Measurements from ENCODE around the gene PARD3. TPM values are rescaled to one million over a fixed set of nuclear protein-coding genes. Genes with fewer than 3 reads are reported as not detected.

PARD3 gene
- total RNA-seq, 1 donor from 2014 or later = 51.2 TPM

DNA sequence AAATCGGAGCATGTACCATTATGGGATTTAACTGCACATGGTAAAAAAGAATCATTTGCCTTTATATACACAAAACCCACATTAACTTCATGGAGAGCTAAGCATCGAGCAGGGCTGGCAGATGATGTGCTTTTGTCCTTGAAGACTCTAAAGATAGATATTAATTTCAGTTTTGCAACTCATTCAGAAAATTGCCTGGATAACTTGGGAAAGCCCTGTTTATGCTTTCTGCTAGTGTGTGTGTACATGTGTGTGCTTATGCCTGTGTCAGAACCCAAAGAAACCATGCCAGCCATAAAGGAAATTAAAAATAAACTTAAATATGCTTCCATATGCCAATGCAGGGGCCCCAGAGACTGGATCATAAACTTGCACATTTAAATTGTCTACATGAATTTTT, 640.0 kb downstream of the PARD3 start:
- no peak overlapping the region for H3K4me3 Mint-ChIP-seq
- DNase-seq (ENCODE audit: low read depth, low spot score) = no peak
- H3K36me3 Mint-ChIP-seq (ENCODE audit: low read depth) = peaks cover 12% of the 10 kb centered on the region
- H3K4me1 Mint-ChIP-seq = peaks cover 41% of the 10 kb centered on the region
- H3K27me3 Mint-ChIP-seq (ENCODE audit: low read depth) = no peaks in the 10 kb centered on the region
- H3K27ac Mint-ChIP-seq (ENCODE audit: unreplicated experiment) = no peak overlapping the region
- TF ChIP-seq, protein P1, sequence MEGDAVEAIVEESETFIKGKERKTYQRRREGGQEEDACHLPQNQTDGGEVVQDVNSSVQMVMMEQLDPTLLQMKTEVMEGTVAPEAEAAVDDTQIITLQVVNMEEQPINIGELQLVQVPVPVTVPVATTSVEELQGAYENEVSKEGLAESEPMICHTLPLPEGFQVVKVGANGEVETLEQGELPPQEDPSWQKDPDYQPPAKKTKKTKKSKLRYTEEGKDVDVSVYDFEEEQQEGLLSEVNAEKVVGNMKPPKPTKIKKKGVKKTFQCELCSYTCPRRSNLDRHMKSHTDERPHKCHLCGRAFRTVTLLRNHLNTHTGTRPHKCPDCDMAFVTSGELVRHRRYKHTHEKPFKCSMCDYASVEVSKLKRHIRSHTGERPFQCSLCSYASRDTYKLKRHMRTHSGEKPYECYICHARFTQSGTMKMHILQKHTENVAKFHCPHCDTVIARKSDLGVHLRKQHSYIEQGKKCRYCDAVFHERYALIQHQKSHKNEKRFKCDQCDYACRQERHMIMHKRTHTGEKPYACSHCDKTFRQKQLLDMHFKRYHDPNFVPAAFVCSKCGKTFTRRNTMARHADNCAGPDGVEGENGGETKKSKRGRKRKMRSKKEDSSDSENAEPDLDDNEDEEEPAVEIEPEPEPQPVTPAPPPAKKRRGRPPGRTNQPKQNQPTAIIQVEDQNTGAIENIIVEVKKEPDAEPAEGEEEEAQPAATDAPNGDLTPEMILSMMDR (conservative IDR thresholded peaks at IDR 0.05) = no peak
- no peaks in the 10 kb centered on the region for H3K9me3 Mint-ChIP-seq

DNA sequence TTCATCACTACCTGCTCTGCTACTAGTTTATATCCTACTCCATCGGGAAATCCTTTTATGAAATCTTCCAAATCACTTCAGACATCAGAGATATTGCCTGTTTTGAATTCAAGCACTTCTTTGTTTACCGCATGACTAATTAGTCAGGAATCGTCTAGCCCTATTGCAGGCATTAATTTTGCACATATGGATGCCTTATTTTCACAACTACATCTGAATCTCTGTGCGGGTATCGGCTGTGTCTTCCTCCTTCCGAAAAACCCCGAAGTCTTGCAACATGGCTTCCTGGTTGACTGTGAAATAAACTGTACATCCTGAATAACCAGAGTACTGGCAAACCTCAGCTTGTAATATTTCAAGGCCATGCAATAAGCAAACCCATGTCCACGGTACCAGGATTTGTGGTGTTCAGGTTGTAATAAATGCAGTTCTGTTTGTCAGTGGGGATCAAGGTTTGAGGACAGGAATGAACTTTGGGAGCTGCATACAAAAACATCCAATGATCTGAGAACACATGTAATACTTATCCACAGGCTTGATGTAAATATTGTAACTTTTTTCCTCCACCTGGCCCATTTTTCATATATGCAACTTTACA, 642.1 kb downstream of the PARD3 start:
- peaks cover 36% of the 10 kb centered on the region for H3K4me1 Mint-ChIP-seq
- no peak overlapping the region for H3K27ac Mint-ChIP-seq (ENCODE audit: unreplicated experiment)
- H3K4me3 Mint-ChIP-seq = no peak overlapping the region
- no peaks in the 10 kb centered on the region for H3K9me3 Mint-ChIP-seq
- DNase-seq (ENCODE audit: low read depth, low spot score) = no peak
- H3K27me3 Mint-ChIP-seq (ENCODE audit: low read depth) = no peaks in the 10 kb centered on the region
- TF ChIP-seq, protein P1 (conservative IDR thresholded peaks at IDR 0.05) = no peak
- peaks cover 16% of the 10 kb centered on the region for H3K36me3 Mint-ChIP-seq (ENCODE audit: low read depth)

- Mint-ChIP-seq H3K4me1 (peaks cover 26% of the 10 kb centered on the region), H3K27me3 (ENCODE audit: low read depth) (no peaks in the 10 kb centered on the region), H3K27ac (ENCODE audit: unreplicated experiment) (no peak overlapping the region), H3K36me3 (ENCODE audit: low read depth) (peaks cover 16% of the 10 kb centered on the region), H3K9me3 (no peaks in the 10 kb centered on the region), H3K4me3 (no peak overlapping the region)
- DNase-seq (ENCODE audit: low read depth, low spot score) = no peak
- TF ChIP-seq, protein P1 (conservative IDR thresholded peaks at IDR 0.05) = no peak
Observed at GRCh38 chr10:34171957-34172527, 643.1 kb downstream of the PARD3 start.

DNA sequence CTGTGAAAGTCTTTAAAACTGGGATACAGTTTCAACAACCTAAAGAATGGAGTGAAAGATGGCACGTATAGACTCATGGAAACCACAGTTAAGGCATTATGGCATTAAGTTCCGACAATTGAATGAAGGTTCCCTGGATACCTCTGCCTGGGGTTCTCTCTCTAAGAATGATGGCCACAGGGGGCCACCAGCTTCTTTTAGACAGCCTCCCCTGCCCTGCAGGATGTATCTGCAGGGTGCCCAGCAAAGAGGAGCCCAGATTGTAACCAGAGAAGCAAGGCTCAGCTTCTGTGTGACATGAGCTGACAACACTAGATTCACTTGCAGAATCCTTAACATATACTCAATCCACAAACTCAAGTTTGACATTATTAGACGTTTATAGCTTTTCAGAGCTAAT, 645.4 kb downstream of the PARD3 start:
- no peak for DNase-seq (ENCODE audit: low read depth, low spot score)
- no peaks in the 10 kb centered on the region for H3K9me3 Mint-ChIP-seq
- H3K4me3 Mint-ChIP-seq = no peak overlapping the region
- no peaks in the 10 kb centered on the region for H3K27me3 Mint-ChIP-seq (ENCODE audit: low read depth)
- no peak overlapping the region for H3K27ac Mint-ChIP-seq (ENCODE audit: unreplicated experiment)
- TF ChIP-seq, protein P1 (conservative IDR thresholded peaks at IDR 0.05) = no peak
- peaks cover 13% of the 10 kb centered on the region for H3K4me1 Mint-ChIP-seq
- peaks cover 16% of the 10 kb centered on the region for H3K36me3 Mint-ChIP-seq (ENCODE audit: low read depth)

- peaks cover 13% of the 10 kb centered on the region for H3K4me1 Mint-ChIP-seq
Observed at GRCh38 chr10:34169131-34169530, 646.0 kb downstream of the PARD3 start.

More at GRCh38 chr10:34169131-34169530, 646.0 kb downstream of the PARD3 start:
- Mint-ChIP-seq H3K36me3 (ENCODE audit: low read depth) (peaks cover 16% of the 10 kb centered on the region), H3K4me3 (no peak overlapping the region), H3K9me3 (no peaks in the 10 kb centered on the region), H3K27ac (ENCODE audit: unreplicated experiment) (no peak overlapping the region), H3K27me3 (ENCODE audit: low read depth) (no peaks in the 10 kb centered on the region)
- TF ChIP-seq, protein P1 (conservative IDR thresholded peaks at IDR 0.05) = no peak
- DNase-seq (ENCODE audit: low read depth, low spot score) = no peak

All from neural crest cell (in vitro differentiated cells).